GM19239 (cell line): Measurements from ENCODE around the gene B4GALNT4.
A peak's percentile ranks its signal among the peaks of the same experiment; 100 is the strongest.
"Not testable (repeated sequence)": the region's sequence is repeated elsewhere in the genome, so short reads cannot be mapped to it uniquely, and the experiment has no call there.

Source experiments
- DNase-seq: peaks from one replicate; pipeline ENCODE4 v3.0.0; 2011; ENCODE audit warnings: low spot score; ENCODE audit not compliant: insufficient read length
- FAIRE-seq: peaks from 2 replicates; lab custom pipeline; 2011; peaks lifted over from hg19 to GRCh38; lab: Jason Lieb, UNC

Gene B4GALNT4

DNA sequence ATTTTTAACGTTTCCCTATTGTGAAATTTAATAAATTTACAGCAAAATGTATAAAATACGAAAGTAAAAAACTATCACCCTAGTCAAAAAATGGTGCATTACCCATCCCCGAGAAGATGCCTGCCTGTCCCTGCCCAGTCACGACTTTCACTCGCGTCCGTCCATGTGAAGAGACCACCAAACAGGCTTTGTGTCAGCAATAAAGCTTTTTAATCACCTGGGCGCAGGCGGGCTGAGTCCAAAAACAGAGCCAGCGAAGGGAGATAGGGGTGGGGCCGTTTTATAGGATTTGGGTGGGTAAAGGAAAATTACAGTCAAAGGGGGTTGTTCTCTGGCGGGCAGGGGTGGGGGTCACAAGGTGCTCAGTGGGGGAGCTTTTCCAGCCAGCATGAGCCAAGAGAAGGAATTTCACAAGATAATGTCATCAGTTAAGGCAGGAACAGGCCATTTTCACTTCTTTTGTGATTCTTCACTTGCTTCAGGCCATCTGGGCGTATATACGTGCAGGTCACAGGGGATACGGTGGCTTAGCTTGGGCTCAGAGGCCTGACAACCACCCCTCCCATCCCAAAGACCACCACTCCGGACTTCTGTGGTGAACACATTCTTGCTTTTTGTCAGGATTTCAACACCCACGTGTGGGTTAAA, 35.6 kb upstream of the B4GALNT4 start:
- not testable (repeated sequence) for DNase-seq, FAIRE-seq

DNA sequence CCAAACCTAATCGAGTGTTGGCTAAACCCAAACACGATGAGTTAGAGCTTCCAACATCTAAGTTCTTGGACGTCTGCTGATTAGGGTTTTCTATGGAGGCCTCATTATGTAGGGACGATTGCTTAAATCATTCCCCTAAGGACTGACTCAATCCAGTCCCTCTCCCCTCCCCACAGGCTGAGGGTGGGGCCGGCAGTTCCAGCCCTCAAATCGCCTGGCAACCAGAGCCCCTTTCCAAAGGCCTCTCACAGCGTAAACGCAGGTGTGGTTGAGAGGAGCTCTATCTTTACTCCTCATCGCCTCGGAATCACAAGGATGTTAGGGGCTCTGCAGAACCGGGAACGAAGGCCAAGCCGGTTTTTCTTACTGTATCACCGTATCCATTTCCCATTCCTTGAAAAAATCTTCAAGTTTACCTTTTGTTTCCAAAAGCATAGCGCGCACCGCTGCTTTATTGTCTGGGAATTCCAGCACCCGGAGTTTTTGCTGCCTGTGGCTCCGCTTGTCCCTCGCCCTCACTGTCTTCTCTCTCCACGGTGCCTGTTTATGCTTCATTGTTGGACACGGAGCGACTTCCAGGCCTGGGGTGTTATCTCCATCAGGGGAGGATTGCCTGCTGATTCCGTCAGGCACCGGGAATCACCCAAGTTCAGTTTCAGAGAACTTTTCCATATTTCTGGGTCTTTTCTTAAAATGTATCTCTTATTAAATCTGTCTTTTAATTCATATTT, 34.9 kb upstream of the B4GALNT4 start:
- FAIRE-seq (no peak), DNase-seq (no peak)

DNA sequence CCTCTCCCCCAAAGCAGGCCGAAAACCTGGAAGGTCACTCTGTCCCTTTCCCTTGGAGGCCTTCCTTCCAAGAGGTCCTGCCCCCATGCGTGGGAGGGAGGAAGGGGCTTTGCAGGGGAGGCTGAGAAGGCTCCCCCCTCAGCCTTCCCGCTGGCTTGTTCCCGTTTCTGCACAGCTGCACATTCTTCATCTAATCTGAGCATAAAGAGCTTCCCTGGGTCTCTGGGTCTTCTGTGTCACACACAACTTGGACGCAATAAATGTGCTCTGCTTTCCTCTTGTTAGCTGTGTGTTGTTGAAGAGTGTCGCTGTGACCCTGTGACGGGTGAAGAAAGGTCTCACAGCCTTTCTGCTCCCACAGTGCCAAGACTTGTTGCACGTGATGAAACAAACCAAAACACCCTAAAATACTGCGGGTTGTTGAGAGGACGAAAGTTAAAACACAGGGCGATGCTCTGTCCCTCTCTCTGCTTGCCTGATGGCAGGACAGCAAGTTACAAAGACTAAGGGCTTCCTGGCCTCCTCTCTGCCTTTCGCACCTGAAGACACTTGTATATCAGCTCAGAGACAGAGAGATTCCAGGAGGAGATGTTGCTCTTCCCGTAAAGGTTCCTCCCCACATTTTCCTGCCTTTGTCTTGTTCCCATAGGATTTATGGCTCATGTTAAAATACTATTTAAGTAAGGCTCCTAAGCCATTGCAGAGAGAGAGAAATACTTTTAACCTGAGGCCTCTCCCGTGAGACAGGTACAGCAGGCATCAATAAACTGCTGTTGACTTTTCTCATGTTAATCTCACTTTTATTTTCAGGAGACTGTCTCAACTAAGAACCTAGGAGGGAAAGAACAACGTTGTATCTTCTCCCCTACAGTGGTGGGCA, 33.3 kb upstream of the B4GALNT4 start:
- peak; percentile 74 for FAIRE-seq
- DNase-seq: no peak

DNA sequence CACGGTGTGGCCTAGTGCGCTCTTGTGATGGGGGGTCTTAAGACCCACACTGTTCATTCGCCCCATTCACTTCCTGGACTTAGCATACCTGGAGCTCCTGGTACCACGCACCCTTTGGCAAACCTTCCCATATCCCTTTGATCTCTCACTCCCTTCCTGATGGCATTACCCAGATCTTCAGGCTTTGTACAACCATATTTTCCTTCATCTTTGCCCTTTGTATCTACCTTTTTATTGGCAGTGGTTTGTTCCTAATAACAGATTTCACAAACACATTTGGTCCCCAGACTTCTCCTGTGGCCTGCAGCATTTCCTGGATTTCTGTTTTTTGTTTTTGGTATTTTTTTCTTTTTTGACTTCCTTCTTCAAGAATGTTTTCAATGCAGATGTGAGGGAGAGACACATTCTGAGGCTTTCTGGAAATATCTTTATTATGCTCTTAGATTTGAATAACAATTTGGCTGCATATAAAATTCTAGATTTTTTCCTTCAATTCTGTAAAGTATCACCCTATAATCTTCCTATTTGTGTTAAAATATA, 32.6 kb upstream of the B4GALNT4 start:
- DNase-seq (no peak), FAIRE-seq (peak; percentile 39)

DNA sequence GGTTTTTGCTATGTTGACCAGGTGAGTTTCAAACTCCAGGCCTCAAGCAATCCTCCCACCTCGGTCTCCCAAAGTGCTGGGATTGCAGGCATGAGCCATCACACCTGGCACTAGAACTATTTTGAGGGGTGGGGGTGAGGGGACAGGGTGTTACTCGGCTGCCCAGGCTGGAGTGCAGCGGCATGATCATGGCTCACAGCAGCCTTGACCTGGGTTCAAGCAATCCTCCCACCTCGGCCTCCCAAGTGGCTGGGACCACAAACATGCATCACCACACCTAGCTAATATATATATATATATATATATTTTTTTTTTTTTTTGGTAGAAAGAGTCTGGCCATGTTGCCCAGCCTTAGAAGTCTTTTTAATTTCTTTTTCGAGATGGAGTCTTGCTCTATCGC, 31.6 kb upstream of the B4GALNT4 start:
- no peak for DNase-seq
- FAIRE-seq: no peak

DNA sequence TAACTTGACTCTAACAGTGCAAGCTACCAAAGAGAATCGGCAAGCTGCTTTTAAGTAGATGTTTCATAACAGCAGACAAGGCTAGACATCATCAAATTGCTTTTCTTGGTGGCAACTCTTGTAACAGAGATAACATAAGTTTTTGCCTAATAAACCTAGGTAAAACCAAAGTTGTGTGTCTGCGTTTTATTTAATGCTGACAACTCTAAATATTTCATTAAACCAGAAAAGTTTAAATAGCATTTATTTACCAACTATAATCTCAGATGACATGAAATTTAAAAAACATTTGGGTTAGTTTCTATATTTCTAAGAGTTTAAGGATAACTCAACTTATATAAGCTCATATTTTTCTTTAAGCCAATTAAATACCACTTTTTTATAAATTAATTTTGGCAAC, 29.3 kb upstream of the B4GALNT4 start:
- DNase-seq: no peak
- no peak for FAIRE-seq

DNA sequence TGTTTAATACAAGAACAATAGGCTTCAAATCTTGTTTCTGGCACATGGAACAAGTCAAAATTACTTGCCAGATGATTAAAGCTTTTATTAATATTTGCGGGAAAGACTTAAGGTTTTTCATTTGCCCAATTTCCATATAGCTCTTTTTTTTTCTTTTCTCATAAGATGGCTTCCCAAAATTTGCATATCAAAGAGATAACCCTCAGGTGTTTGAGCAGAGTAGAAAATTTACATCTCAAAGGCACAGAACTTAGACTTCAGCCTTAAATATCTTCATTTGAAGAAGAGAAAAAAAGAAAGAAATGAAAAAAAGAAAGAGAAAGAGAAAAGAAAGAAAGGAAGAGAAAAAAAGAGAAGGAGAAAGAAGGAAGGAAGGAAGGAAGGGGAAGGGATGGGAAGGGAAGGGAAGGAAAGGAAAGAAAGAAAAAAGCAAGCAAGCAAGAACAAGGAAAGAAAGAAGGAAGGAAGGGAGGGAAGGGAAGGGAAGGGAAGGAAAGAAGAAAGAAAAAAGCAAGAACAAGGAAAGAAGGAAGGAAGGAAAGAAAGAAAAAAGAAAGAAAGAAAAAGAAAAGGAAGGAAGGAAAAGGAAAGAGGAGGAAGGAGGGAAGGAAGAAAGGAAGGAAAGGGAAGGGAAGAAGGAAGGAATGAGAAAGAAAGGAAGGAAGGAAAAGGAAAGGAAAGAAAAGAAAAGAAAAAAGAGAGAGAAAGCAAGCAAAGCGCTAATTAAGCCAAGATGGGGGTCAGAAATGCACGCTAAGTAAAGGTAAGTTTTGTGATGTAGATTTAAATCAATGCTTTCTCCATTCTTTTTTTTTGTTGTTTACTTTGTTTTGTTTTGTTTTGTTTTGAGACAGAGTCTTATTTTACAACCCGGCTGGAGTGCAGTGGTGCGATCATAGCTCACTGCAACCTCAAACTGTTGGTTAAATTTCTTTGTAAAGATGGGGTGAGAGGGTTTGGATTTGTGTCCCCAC, 28.5 kb upstream of the B4GALNT4 start:
- DNase-seq (no peak), FAIRE-seq (peak; percentile 44)

DNA sequence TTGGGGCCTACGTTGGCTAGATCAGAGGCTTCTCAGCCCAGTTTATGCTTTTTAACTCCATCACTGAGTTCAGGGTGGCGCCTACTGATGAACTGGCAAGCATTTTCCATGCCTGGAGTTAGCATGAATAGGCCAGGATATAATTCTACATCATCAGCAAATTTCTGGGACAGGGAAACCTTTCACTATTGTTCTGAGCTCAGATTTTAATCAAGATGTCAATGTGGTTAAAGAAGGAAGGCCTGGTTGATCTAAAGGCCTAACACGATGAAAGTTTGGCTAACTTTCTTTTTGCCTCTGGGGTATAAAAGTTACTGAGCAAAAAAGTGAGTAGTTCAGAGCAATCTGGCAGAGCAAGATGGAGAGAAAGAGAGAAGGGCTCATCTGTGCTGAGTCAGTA, 27.0 kb upstream of the B4GALNT4 start:
- FAIRE-seq (no peak), DNase-seq (no peak)

DNA sequence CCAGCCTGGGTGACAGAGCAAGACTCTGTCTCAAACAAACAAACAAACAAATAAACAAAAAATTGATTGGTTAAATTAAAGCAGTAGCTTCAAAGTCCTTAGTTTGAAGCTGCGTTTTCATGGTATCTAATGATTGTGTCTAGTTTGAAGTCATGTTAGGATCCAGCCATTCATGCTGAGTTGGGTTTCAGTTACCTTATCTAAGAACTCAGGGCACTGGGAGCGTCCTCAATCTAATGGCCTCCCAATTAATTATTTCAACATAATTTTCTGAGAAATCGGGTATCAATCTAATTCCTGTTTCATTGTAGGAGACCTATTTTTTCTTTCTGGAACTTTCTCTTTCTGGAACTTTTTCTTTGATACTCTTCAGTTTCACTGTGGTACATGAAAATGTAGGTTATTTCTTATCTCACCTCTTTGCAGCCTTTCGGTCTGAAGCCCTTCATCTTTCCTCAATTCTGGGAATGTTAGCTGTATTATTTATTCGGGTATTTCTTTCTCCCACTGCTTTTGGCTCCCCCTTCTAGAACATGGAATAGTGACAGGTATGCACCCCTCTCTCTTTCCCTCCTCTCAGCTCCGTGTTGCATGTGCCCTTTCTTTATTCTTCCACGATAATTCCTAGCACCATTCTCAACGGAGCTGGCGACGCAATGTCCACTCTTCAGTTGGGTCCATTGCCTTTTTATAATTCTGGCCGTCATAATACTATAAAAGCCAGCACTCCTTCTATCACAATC, 24.3 kb upstream of the B4GALNT4 start:
- DNase-seq (no peak), FAIRE-seq (no peak)

DNA sequence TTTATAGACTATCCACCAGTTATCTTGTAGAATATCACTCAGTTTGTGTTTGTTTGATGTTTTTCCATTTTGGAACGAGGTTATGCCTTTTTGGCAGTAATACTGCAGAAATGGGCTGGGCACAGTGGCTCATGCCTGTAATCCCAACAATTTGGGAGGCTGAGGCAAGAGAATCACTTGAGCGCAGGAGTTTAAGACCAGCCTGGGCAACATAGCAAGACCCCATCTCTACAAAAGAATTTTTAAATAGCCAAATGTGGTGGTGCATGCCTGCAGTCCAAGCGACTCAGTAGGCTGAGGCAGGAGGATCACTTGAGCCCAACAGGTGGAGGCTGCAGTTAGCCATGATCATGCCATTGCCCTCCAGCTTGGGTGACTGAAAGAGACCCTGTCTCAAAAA, 22.8 kb upstream of the B4GALNT4 start:
- FAIRE-seq: no peak
- DNase-seq: no peak

DNA sequence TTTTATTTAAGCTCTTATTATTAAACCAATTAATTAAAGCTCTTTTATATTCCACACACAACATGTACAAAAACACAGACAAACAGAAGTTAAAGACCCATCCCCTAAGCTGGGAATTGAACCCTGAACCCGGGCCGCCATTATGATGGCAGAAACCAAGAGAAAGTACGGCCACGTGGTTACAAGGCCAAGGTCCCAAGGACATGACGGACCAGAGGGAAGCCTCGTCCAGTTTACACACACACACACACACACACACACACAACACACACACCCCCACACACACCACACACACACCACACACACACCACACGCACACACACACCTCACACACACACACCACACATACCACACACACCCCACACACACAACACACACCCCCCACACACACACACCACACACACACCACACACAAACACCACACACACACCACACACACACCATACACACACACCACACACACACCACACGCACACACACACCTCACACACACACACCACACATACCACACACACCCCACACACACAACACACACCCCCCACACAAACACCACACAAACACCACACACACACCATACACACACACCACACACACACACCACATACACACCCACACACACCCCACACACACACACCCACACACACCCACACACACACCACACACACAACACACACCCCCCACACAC, 19.9 kb upstream of the B4GALNT4 start:
- FAIRE-seq: peak; percentile 11
- DNase-seq: not testable (repeated sequence)

DNA sequence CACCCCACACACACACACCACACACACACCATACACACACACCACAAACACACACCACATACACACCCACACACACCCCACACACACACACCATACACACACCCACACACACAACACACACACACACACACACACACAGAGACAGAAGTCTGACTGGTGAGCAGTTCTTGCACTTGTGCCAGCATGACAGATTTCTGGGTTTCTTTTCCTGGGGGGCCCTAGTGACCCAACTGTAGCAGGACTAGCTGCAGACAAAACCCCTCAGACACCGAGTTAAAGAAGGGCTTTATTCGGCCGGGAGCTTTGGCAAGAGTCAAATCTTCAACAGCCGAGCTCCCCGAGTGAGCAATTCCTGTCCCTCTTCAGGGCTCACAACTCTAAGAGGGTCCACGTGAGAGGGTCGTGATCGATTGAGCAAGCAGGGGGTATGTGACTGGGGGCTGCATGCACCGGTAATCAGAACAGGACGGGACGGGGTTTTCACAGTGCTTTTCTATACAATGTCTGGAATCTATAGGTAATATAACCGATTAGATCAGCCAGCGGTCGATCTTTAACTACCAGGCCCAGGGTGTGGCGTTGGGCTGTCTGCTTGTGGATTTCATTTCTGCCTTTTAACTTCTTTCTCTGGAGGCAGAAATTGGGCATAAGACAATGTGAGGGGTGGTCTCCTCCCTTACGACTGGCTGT, 19.1 kb upstream of the B4GALNT4 start:
- FAIRE-seq: peak; percentile 84
- not testable (repeated sequence) for DNase-seq

DNA sequence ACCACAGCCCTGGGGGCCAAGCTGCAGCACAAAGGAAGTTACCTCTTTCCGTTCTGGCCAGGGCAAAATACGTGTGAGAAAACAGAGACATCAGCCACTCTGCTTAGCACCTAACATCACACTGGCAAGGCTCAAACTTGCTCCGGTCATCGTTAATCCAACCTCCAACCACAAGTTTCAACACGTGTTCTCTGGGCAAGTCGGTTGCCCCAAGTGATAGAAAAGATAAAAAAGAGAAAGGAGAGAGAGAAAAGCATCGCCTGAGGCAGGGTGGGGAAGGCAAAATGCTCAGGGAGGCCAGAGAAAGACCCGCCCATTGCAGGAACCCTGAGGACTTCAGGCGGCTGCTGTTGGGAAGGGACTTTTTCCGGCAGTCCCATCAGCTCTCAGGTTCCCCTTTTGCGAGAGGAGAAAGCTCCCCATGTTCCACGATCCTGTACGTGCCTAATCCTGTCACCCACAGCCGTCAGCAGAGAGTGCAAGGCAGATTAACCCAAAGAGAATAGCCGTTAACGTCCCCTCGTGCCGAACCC, 18.5 kb upstream of the B4GALNT4 start:
- FAIRE-seq: peak; percentile 95
- DNase-seq: no peak

DNA sequence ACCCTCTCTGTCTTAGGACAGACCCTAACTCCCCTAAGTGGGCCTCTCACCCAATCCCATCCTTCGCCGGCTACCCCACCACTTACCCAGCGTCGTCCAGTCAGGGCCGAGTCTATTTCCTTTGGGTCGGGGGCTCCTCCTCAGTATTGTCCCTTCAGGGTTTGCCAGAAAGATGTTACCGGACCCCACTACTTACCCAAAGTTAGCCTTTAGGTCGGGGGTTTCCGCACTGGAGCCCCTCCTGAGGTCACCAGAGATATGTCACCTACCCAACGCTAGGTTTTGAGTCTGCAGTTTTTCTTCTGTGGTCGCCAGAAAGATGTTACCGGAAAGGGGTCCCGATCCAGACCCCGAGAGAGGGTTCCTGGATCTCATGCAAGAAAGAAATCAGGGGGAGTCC, 17.9 kb upstream of the B4GALNT4 start:
- no peak for DNase-seq
- no peak for FAIRE-seq

DNA sequence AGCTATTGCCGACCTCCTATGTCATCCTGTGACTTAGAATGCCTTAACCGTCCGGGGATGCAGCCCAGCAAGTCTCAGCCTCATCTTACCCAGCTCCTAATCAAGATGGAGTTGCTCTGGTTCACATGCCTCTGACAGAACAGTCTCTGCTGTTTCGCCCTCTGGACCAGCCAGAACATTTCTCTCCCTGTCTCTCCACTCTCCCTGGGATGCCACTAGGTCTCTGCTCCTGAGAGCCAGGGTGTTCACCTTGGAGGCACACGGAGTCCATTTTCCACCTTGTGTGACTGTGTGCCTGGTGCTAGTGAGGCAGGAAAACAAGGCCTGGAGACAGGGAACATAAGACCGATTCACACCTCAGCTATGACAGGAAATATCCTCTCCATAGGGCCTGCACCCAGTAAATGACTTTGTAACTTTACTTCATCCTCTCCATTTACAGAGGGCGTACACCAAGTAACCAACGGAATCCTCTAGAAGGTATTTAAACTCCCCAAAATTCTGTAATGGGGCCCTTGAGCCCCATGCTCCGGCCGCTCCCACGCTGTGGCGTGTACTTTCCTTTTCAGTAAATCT, 16.8 kb upstream of the B4GALNT4 start:
- FAIRE-seq (no peak), DNase-seq (no peak)

DNA sequence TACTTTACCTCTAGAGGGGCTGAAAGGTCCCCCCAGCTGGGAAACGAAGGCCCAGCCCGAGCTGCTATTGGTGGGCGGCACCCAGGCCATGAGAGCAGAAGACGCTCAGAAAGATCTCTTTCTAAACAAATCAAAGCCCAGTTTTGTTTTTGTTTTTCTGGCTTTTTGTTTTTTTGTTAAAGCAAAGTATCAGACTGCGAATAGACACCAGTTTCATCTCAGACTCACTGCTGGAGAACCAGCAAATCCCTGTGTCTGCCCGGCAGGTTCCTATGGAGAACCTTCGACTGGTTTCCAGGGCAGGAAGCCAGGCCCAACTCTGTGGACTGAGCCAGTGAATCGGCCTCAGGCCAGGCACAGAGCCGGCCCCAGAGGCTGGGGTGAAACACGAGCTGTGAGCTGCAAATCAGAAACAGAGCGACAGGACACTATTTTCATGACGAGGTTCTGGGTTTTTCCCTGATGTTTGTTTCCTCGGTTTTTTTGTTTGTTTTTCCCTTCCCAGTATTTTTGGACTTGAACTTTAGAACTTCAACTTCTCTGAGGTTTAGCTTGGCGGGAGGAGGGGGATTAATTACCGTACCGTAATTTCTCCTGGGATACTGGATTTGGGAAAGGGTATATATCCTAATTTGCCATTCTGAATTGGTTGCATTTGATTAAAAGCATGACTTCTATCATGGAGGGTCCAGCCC, 16.0 kb upstream of the B4GALNT4 start:
- FAIRE-seq: no peak
- DNase-seq: no peak
